GM19324 (cell line): ENCODE measurements around the gene GSK3B.
"Not testable (repeated sequence)": the region's sequence is repeated elsewhere in the genome, so short reads cannot be mapped to it uniquely, and the experiment has no call there.

ENCODE experiments used
- ATAC-seq: cut with Tn5 transposase; IDR thresholded peaks from one replicate; pipeline ENCODE4 v1.9.1; 2021; ENCODE audit warnings: mild to moderate bottlenecking, moderate library complexity; ENCODE audit not compliant: unreplicated experiment, low FRiP score

GSK3B gene

GRCh38 chr3:120021523-120021922, 72.7 kb downstream of the GSK3B start:
- ATAC-seq = no peak

- ATAC-seq = no peak
Observed at GRCh38 chr3:120018299-120018698, 75.9 kb downstream of the GSK3B start.

- no peak for ATAC-seq
Observed at GRCh38 chr3:120017692-120018091, 76.6 kb downstream of the GSK3B start.

- ATAC-seq = no peak
Observed at GRCh38 chr3:120013481-120013880, 80.8 kb downstream of the GSK3B start.

- not testable (repeated sequence) for ATAC-seq
Observed at GRCh38 chr3:120005741-120006140, 88.5 kb downstream of the GSK3B start.

- ATAC-seq = not testable (repeated sequence)
Observed at GRCh38 chr3:120004008-120004498, 90.2 kb downstream of the GSK3B start.

GRCh38 chr3:119998166-119998565, 96.1 kb downstream of the GSK3B start:
- no peak for ATAC-seq

- ATAC-seq = no peak
Observed at GRCh38 chr3:119990888-119991287, 103.4 kb downstream of the GSK3B start.

GRCh38 chr3:119989981-119990655, 104.1 kb downstream of the GSK3B start:
- no peak for ATAC-seq

GRCh38 chr3:119986812-119987211, 107.4 kb downstream of the GSK3B start:
- not testable (repeated sequence) for ATAC-seq

GRCh38 chr3:119981386-119981785, 112.9 kb downstream of the GSK3B start:
- ATAC-seq = no peak

- no peak for ATAC-seq
Observed at GRCh38 chr3:119978554-119979208, 115.6 kb downstream of the GSK3B start.

- ATAC-seq = no peak
Observed at GRCh38 chr3:119977353-119977752, 116.9 kb downstream of the GSK3B start.

- no peak for ATAC-seq
Observed at GRCh38 chr3:119976214-119976613, 118.0 kb downstream of the GSK3B start.

- no peak for ATAC-seq
Observed at GRCh38 chr3:119974656-119975055, 119.6 kb downstream of the GSK3B start.

GRCh38 chr3:119973018-119973646, 121.1 kb downstream of the GSK3B start:
- ATAC-seq = no peak

- ATAC-seq = no peak
Observed at GRCh38 chr3:119969759-119970158, 124.5 kb downstream of the GSK3B start.

- no peak for ATAC-seq
Observed at GRCh38 chr3:119967353-119968006, 126.8 kb downstream of the GSK3B start.

- ATAC-seq = no peak
Observed at GRCh38 chr3:119965692-119966091, 128.6 kb downstream of the GSK3B start.

- ATAC-seq = no peak
Observed at GRCh38 chr3:119964294-119964693, 130.0 kb downstream of the GSK3B start.

GRCh38 chr3:119955972-119956371, 138.3 kb downstream of the GSK3B start:
- ATAC-seq = no peak
